ENCODE measurements around the gene GBA2.

GBA2 gene

DNA sequence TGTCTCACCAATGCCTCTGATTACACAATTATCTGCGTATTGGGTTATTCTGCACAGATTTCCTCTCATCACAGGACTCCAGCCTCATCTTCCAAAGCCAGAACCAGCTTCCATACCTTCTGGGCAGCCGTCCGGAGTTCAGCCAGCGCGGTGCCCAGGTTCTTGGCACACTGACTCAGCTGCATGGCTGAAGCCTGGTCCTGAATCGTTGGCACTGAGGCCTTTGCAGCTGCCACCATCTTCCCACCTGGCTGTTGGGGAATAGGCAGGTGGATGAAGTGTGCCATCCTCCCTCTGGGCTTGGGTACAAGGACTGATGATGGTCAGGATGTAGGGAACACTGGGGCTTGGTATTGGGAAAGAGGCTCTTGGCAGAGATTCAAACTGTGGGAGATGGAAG, 34.9 kb downstream of the GBA2 start:
- ChIA-PET POLR2A (ENCODE audit: low non-redundant PET) (no interaction called here), CTCF (interaction anchor here (0.5 to 1.4 kb wide), 2 partner anchors 18 to 1018 kb away, joined by 3 to 6 read pairs; no protein-coding TSS in a partner anchor)
- H3K27ac ChIP-seq, result peak overlapping the region; percentile 4; the same call in 1 of the 2 replicates
- TF ChIP-seq, protein P1, sequence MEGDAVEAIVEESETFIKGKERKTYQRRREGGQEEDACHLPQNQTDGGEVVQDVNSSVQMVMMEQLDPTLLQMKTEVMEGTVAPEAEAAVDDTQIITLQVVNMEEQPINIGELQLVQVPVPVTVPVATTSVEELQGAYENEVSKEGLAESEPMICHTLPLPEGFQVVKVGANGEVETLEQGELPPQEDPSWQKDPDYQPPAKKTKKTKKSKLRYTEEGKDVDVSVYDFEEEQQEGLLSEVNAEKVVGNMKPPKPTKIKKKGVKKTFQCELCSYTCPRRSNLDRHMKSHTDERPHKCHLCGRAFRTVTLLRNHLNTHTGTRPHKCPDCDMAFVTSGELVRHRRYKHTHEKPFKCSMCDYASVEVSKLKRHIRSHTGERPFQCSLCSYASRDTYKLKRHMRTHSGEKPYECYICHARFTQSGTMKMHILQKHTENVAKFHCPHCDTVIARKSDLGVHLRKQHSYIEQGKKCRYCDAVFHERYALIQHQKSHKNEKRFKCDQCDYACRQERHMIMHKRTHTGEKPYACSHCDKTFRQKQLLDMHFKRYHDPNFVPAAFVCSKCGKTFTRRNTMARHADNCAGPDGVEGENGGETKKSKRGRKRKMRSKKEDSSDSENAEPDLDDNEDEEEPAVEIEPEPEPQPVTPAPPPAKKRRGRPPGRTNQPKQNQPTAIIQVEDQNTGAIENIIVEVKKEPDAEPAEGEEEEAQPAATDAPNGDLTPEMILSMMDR (conservative IDR thresholded peaks at IDR 0.05; ENCODE audit: low read depth), result no peak
- DNase-seq (ENCODE audit: low spot score), result no peak

DNA sequence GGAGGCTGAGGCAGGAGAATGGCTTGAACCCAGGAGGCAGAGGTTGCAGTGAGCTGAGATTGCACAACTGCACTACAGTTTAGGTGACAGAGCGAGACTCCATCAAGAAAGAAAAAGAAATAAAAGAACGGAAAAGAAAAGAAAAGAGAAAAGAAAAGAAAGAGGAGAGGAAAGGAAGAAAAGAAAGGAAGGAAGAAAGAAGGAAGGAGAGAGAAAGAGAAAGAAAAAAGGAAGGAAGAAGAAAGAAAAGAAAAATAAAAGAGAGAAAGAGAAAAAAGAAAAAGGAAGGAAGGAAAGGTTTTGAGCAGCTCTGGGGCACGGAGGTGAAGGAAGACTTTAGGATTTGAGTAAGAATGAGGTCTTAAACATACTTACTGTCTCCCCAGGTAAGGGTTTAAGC, 35.5 kb downstream of the GBA2 start:
- POLR2A ChIA-PET (ENCODE audit: low non-redundant PET), result no interaction called here
- no peak overlapping the region for H3K27ac ChIP-seq
- no peak for DNase-seq (ENCODE audit: low spot score)
- CTCF ChIA-PET, result interaction anchor here (1.4 kb wide), 1 partner anchor 17 kb away, joined by 6 read pairs; no protein-coding TSS in a partner anchor
- TF ChIP-seq, protein P1 (conservative IDR thresholded peaks at IDR 0.05; ENCODE audit: low read depth), result no peak

DNA sequence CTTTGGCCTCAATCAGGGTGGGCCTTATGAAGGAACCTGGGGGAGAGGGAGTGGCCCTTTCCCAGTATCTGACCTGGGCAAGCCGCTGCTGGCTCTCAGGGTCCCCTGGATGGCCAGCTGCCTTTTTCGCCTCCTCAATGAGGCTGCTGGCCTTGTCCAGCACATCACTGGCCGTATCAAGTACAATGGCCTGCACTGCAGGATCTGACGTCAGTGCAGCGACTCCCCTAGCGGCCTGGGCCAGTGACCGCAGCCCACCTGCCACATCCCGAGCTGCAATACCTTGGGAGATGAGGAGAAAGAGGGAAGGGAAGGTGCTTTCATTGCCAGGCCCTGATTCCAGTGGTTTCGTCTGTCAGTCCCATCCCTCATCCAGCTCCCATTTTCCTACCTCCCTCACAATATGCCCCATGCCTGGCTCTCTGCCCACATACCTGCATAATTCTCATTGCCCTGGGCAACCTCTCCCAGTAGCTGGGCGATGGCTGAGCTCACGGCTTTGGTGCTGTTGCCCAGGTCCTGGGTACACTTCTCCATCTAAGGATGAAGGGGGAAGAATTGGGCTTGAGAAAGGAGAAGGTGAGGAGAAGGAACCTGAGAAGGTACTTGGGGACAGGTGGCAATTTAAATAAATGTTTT, 36.1 kb downstream of the GBA2 start:
- TF ChIP-seq, protein P1 (conservative IDR thresholded peaks at IDR 0.05; ENCODE audit: low read depth), result no peak
- H3K27ac ChIP-seq, result no peak overlapping the region
- no peak for DNase-seq (ENCODE audit: low spot score)
- ChIA-PET CTCF (no interaction called here), POLR2A (ENCODE audit: low non-redundant PET) (no interaction called here)

DNA sequence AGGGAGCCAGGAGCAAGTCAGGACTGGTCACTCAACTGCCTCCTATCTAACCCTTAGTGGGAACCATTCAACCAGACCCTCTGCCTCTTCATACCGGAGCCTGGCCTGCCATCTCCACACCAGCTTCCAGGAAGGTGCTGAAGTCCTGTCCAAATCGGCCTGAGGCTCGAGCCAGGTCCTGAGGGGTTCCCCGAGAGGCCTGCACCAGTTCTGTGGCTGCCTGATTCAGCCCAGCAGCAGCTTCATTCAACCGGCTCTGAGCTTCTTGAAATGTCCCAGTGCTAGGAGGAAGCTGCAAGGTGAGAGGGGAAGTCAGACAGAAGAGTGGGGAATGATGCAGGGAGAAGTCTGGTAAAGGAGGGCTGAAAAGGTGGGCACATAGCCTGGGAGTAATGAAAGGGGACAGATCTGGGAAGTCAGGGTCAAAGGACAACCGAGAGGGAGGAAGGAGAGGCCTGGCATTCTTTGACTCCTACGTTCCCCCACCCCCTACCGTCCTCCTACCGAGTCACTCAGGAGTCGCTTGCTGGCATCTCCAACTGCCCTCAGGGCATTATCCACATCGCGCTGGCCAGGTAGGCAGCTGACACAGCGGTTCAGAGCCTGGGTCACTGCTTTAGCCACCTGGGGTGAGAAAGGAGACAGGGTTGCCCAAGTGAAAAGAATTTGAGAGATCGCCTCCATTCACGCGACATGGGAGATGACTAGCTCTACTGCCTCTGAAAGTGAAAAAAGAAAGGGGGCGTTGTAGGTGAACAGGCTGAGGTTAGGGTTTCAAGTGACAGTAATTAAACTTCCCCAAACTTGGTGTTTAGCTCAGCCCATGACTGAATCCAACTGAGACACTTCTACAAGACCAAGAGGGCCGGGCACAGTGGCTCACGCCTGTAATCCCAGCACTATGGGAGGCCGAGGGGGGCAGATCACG, 37.3 kb downstream of the GBA2 start:
- TF ChIP-seq, protein P1 (conservative IDR thresholded peaks at IDR 0.05; ENCODE audit: low read depth), result no peak
- ChIA-PET POLR2A (ENCODE audit: low non-redundant PET) (no interaction called here), CTCF (interaction anchor here (1.5 to 1.6 kb wide), 2 partner anchors 15 to 54 kb away, joined by 7 to 11 read pairs; partner anchors contain the start of genes CCDC107 and RMRP)
- peak overlapping the region; percentile 24 for H3K27ac ChIP-seq
- no peak for DNase-seq (ENCODE audit: low spot score)

DNA sequence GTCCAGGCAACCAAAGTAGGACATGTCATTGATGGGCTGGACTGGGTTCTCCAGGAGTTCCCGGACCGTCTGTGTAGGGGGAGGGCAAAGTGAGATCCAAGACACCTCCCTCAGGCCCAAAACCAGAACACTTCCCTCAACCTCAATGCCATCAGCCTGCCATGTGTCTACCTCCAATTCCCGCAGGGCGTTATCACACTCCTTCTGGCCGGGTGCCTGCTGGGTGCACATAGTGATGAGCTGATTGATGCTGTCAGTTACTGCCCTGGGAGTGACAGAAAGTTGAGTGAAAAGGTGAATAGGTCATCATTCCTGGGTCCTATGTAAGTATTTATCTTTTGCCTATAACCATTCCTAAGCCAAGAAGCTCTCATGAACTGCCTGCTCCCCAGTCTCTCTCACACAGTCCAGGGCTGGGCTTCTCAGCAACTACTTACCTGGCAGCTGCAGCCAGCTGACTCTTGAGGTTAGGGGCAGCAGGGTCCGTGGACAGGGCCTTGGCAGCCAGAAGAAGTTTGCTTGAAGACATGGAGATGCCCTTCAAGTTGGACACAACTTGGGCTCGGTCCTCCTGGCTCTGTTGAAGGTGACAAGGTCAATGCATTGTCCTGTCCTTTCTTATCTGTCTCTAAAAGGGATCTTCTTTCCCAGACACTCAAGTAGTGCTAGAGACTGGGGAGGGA, 38.1 kb downstream of the GBA2 start:
- TF ChIP-seq, protein P1 (conservative IDR thresholded peaks at IDR 0.05; ENCODE audit: low read depth), result no peak
- ChIA-PET POLR2A (ENCODE audit: low non-redundant PET) (no interaction called here), CTCF (interaction anchor here (1.5 to 1.6 kb wide), 2 partner anchors 14 to 53 kb away, joined by 7 to 11 read pairs; partner anchors contain the start of genes CCDC107 and RMRP)
- peak overlapping the region; percentile 24 for H3K27ac ChIP-seq
- DNase-seq (ENCODE audit: low spot score), result no peak

DNA sequence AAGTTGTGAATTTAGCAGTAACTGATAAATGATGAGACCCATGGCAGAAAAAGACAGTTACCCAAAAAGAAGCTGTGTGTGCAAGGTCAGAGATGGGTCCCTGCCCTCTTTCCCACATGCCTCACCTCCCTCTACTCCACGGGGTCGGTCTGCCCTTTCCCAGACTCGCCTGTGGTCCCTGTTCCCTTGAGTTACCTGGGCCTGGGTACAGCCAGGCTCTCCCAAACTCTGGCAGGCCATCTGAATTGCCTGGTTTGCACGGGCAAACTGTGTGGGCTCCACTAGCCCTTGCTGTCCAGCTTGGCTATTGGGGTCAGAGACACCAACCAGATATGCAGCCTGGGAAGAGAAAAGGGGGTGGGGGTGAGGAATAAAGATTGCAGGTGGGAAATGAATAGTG, 40.9 kb downstream of the GBA2 start:
- TF ChIP-seq, protein P1 (conservative IDR thresholded peaks at IDR 0.05; ENCODE audit: low read depth), result no peak
- ChIA-PET POLR2A (ENCODE audit: low non-redundant PET) (no interaction called here), CTCF (interaction anchor here (0.7 to 2.0 kb wide), 2 partner anchors 12 to 126 kb away, joined by 3 to 10 read pairs; no protein-coding TSS in a partner anchor)
- DNase-seq (ENCODE audit: low spot score), result no peak
- no peak overlapping the region for H3K27ac ChIP-seq

Measured in RWPE1 (cell line).